Tibial nerve (tissue), 4 donors: ENCODE measurements around the gene FAM219A.

Experiments
- EP300 ChIP-seq, 2 donors: sonication (generic); formaldehyde crosslinking; IDR thresholded peaks; one replicate each; pipeline ENCODE4 v1.6.1; 2017; ENCODE audit warnings: antibody characterized with exemption in 2 of 2, mild to moderate bottlenecking in 1 of 2
- POLR2A ChIP-seq, 2 donors: fragments of 450-650 bp; IDR thresholded peaks; one replicate each; pipeline ENCODE4 v1.6.1; 2017; ENCODE audit warnings: antibody characterized with exemption in 2 of 2, mild to moderate bottlenecking in 2 of 2, moderate library complexity in 2 of 2
- TF ChIP-seq, protein P1 (sequence below), 5 experiments: fragments of 200-600 bp in 3 of 5; fragments of 450-650 bp in 2 of 5; sonication (generic) in 3 of 5; IDR thresholded peaks; one replicate each; pipeline ENCODE4 v1.5.1; 2016 to 2019; ENCODE audit warnings: antibody characterized with exemption in 5 of 5, mild to moderate bottlenecking in 3 of 5, moderate library complexity in 2 of 5

DNA sequence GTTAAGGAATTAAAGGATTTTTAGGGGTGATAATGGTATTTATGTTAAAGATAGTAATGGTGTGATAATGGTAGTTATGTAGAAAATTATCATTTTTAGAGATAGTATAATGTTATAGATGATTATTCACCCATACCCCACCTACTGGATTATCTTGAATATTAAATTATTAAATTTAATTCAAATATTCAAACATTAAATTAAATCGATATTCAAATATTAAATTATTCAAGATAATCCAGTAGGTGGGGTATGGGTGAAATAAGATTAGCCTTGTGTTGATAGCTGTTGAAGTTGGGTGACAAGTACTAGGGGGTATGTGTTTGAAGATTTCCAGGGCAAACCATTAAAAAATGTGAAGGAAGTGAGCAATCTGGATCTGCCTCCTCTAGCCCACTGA, 15.6 kb downstream of the FAM219A start:
- TF ChIP-seq, protein P1, sequence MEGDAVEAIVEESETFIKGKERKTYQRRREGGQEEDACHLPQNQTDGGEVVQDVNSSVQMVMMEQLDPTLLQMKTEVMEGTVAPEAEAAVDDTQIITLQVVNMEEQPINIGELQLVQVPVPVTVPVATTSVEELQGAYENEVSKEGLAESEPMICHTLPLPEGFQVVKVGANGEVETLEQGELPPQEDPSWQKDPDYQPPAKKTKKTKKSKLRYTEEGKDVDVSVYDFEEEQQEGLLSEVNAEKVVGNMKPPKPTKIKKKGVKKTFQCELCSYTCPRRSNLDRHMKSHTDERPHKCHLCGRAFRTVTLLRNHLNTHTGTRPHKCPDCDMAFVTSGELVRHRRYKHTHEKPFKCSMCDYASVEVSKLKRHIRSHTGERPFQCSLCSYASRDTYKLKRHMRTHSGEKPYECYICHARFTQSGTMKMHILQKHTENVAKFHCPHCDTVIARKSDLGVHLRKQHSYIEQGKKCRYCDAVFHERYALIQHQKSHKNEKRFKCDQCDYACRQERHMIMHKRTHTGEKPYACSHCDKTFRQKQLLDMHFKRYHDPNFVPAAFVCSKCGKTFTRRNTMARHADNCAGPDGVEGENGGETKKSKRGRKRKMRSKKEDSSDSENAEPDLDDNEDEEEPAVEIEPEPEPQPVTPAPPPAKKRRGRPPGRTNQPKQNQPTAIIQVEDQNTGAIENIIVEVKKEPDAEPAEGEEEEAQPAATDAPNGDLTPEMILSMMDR (IDR thresholded peaks at IDR 0.05) = no peak
- TF ChIP-seq POLR2A (IDR thresholded peaks at IDR 0.05) (no peak), EP300 (IDR thresholded peaks at IDR 0.05) (no peak)
